ENCODE data around the gene POLR2M.

GRCh38 chr15:57746786-57747185 lies 40.3 kb downstream of the POLR2M start:
- TF ChIP-seq SIN3A (IDR thresholded peaks at IDR 0.05; ENCODE audit: borderline replicate concordance, insufficient read depth, low read length) (no peak), POLR2AphosphoS5 (IDR thresholded peaks at IDR 0.05; ENCODE audit: low read depth, low read length) (no peak), TAF1 (IDR thresholded peaks at IDR 0.05; ENCODE audit: borderline replicate concordance, insufficient read depth, low read length) (no peak), REST (IDR thresholded peaks at IDR 0.05; ENCODE audit: insufficient read depth in 1 of 2, low read depth in 2 of 2, low read length in 2 of 2) (no peak)

Data from PFSK-1 (cell line).